CD14-positive monocyte (primary cell): Measurements from ENCODE around the gene CSMD2. TPM values are rescaled to one million over a fixed set of nuclear protein-coding genes. Genes with fewer than 3 reads are reported as not detected.

ENCODE experiments used
- DNase-seq, 3 donors: peaks; one replicate each; pipeline ENCODE4 v3.0.0-alpha.2; 2011 to 2022
- H2AFZ ChIP-seq: 2 replicates; pipeline ENCODE4 v1.6.0; 2012; ENCODE audit warnings: mild to moderate bottlenecking, low read depth, low read length, inconsistent platforms; ENCODE audit not compliant: insufficient read depth, poor library complexity, severe bottlenecking
- H3K27ac ChIP-seq, 2 donors: 1 replicate in 1 of 2; 2 replicates in 1 of 2; pipeline ENCODE4 v1.5.1; 2012 to 2013; ENCODE audit warnings: low read length in 2 of 2, control low read depth in 1 of 2, inconsistent platforms in 1 of 2, low read depth in 1 of 2, mild to moderate bottlenecking in 1 of 2
- H3K27me3 ChIP-seq, 2 donors: one replicate each; pipeline versions ENCODE4 v1.6.0 to v1.6.1; 2011 to 2013; ENCODE audit warnings: low read length in 2 of 2; ENCODE audit not compliant: control insufficient read depth in 2 of 2, insufficient read depth in 2 of 2
- H3K36me3 ChIP-seq, 2 donors: replicated peaks in 1 of 2; 1 replicate in 1 of 2; 2 replicates in 1 of 2; pipeline versions ENCODE4 v1.5.1 to v1.6.1; 2012 to 2013; ENCODE audit warnings: low read length in 2 of 2, control low read depth in 1 of 2, inconsistent platforms in 1 of 2, mild to moderate bottlenecking in 1 of 2; ENCODE audit not compliant: insufficient read depth in 2 of 2, control insufficient read depth in 1 of 2
- H3K4me1 ChIP-seq, 2 donors: 1 replicate in 1 of 2; 2 replicates in 1 of 2; pipeline versions ENCODE4 v1.5.1 to v1.6.1; 2012 to 2013; ENCODE audit warnings: low read length in 2 of 2, control low read depth in 1 of 2, inconsistent platforms in 1 of 2, mild to moderate bottlenecking in 1 of 2, moderate library complexity in 1 of 2; ENCODE audit not compliant: insufficient read depth in 2 of 2, control insufficient read depth in 1 of 2
- H3K4me2 ChIP-seq: replicated peaks from 2 replicates; pipeline ENCODE3; 2012; ENCODE audit warnings: low read length, moderate library complexity, mild to moderate bottlenecking; ENCODE audit not compliant: poor library complexity, severe bottlenecking; ENCODE audit errors: extremely low read depth
- H3K4me3 ChIP-seq, 3 experiments: fragments of 200-600 bp in 1 of 3; sonication (generic) in 1 of 3; replicated peaks in 1 of 3; 1 replicate in 2 of 3; 2 replicates in 1 of 3; pipeline ENCODE4 v1.5.1; 2011 to 2013; ENCODE audit warnings: low read length in 3 of 3, mild to moderate bottlenecking in 3 of 3, control low read depth in 2 of 3, low read depth in 2 of 3, inconsistent platforms in 1 of 3, moderate library complexity in 1 of 3
- H3K79me2 ChIP-seq: 2 replicates; pipeline ENCODE4 v1.6.0; 2012; ENCODE audit warnings: mild to moderate bottlenecking, control low read depth, inconsistent platforms, low read length, moderate library complexity; ENCODE audit not compliant: insufficient read depth
- H3K9ac ChIP-seq: 2 replicates; pipeline ENCODE4 v1.6.0; 2017; ENCODE audit warnings: low read length, mild to moderate bottlenecking; ENCODE audit not compliant: insufficient read depth, poor library complexity, severe bottlenecking
- H3K9me3 ChIP-seq, 2 donors: replicated peaks in 1 of 2; 1 replicate in 1 of 2; 2 replicates in 1 of 2; pipeline versions ENCODE4 v1.5.1 to v1.6.1; 2012 to 2013; ENCODE audit warnings: low read length in 2 of 2, control low read depth in 1 of 2; ENCODE audit not compliant: control insufficient read depth in 1 of 2, insufficient read depth in 1 of 2
- H4K20me1 ChIP-seq: 2 replicates; pipeline ENCODE4 v1.6.0; 2012; ENCODE audit warnings: mild to moderate bottlenecking, low read length, control low read depth, moderate library complexity; ENCODE audit not compliant: insufficient read depth
- H3K27ac Mint-ChIP-seq, 7 donors: one replicate each; pipeline ENCODE4 v1.8.0; 2020; ENCODE audit warnings: mild to moderate bottlenecking in 7 of 7, mixed read lengths in 7 of 7, moderate library complexity in 6 of 7, inconsistent platforms in 2 of 7
- H3K27me3 Mint-ChIP-seq, 3 donors: one replicate each; pipeline ENCODE4 v1.8.0; 2021 to 2022; ENCODE audit warnings: low read depth in 3 of 3, mild to moderate bottlenecking in 3 of 3, mixed read lengths in 3 of 3, moderate library complexity in 3 of 3, inconsistent platforms in 1 of 3
- H3K36me3 Mint-ChIP-seq, 2 donors: one replicate each; pipeline ENCODE4 v1.8.0; 2020; ENCODE audit warnings: mixed read lengths in 2 of 2, inconsistent platforms in 1 of 2, mild to moderate bottlenecking in 1 of 2
- H3K4me1 Mint-ChIP-seq: one replicate; pipeline ENCODE4 v1.8.0; 2020; ENCODE audit warnings: mild to moderate bottlenecking, mixed read lengths
- H3K4me3 Mint-ChIP-seq, 2 donors: one replicate each; pipeline ENCODE4 v1.8.0; 2020; ENCODE audit warnings: mild to moderate bottlenecking in 2 of 2, mixed read lengths in 2 of 2, moderate library complexity in 1 of 2
- H3K9me3 Mint-ChIP-seq, 7 donors: one replicate each; pipeline ENCODE4 v1.8.0; 2020 to 2022; ENCODE audit warnings: mixed read lengths in 7 of 7, mild to moderate bottlenecking in 6 of 7, moderate library complexity in 6 of 7, inconsistent platforms in 2 of 7
- CTCF ChIP-seq: fragments of 200-600 bp; IDR thresholded peaks from one replicate; pipeline ENCODE4 v1.8.0; 2022; ENCODE audit warnings: antibody characterized with exemption, mild to moderate bottlenecking
- whole genome bisulfite sequencing: methylation state at CpG from one replicate; pipeline ENCODE4 v1.1.5; 2013; ENCODE audit warnings: missing lambda C conversion rate; ENCODE audit not compliant: insufficient coverage; 5-methylcytosine and 5-hydroxymethylcytosine counted together
- intact Hi-C, 2 donors: fragments of 100-400 bp; cut with micrococcal nuclease; formaldehyde crosslinking; loops; one replicate each; pipeline versions ENCODE4 v1.15.0 to v1.15.1; 2023
- polyA plus RNA-seq, 3 donors: library from polyadenylated mRNA; depleted of rRNA in 1 of 3; unstranded in 2 of 3; stranded (reverse) in 1 of 3; fragments of 300-500 nt in 2 of 3; fragments of >200 nt in 1 of 3; fragmentation: Illumina TruSeq in 2 of 3; gene quantifications; 1 replicate in 2 of 3; 2 replicates in 1 of 3; pipeline ENCODE4 v1.2.3, GENCODE V29; 2012 to 2021

The CSMD2 gene
- polyA plus RNA-seq, 3 donors: 0.04 TPM; not detected in 2

GRCh38 chr1:33494929-33495328, 670.1 kb downstream of the CSMD2 start:
- Histone ChIP-seq H3K9ac (no peak overlapping the region), H3K4me3 (no peak overlapping the region), H2AFZ (no peak overlapping the region), H3K4me1 (no peaks in the 10 kb centered on the region), H3K79me2 (no peaks in the 10 kb centered on the region), H3K27me3 (no peaks in the 10 kb centered on the region), H4K20me1 (no peaks in the 10 kb centered on the region), H3K27ac (no peak overlapping the region), H3K36me3 (peaks cover 11 to 45% of the 10 kb centered on the region in 2 donors), H3K9me3 (peaks cover 49 to 50% of the 10 kb centered on the region in 2 donors), H3K4me2 (no peak overlapping the region)
- no peak overlapping the region for H3K27ac Mint-ChIP-seq
- peaks cover 0 to 1% (median 0%) of the 10 kb centered on the region in 3 donors for H3K27me3 Mint-ChIP-seq
- no peaks in the 10 kb centered on the region for H3K4me1 Mint-ChIP-seq
- no peak overlapping the region for H3K4me3 Mint-ChIP-seq
- intact Hi-C loops: no loop called here
- no peak for TF ChIP-seq CTCF
- WGBS: no CpG with 5 or more reads among the region's 9 CpGs
- H3K9me3 Mint-ChIP-seq: peaks cover 42 to 65% (median 58%) of the 10 kb centered on the region in 7 donors
- peaks cover 35 to 43% of the 10 kb centered on the region in 2 donors for H3K36me3 Mint-ChIP-seq
- no peak for DNase-seq

- Histone ChIP-seq H3K4me1 (no peaks in the 10 kb centered on the region), H3K4me2 (no peak overlapping the region), H3K27me3 (no peaks in the 10 kb centered on the region), H3K27ac (no peak overlapping the region), H3K9ac (no peak overlapping the region), H3K4me3 (no peak overlapping the region), H4K20me1 (no peaks in the 10 kb centered on the region), H2AFZ (no peak overlapping the region), H3K79me2 (no peaks in the 10 kb centered on the region), H3K36me3 (peaks cover 22 to 44% of the 10 kb centered on the region in 2 donors), H3K9me3 (peaks cover 9 to 22% of the 10 kb centered on the region in 2 donors)
- H3K27me3 Mint-ChIP-seq: no peaks in the 10 kb centered on the region
- intact Hi-C loops: no loop called here
- 100% methylated on average over 2 of the region's 2 CpGs for WGBS
- no peak overlapping the region for H3K4me3 Mint-ChIP-seq
- peaks cover 62 to 71% of the 10 kb centered on the region in 2 donors for H3K36me3 Mint-ChIP-seq
- no peaks in the 10 kb centered on the region for H3K4me1 Mint-ChIP-seq
- peaks cover 15 to 34% (median 26%) of the 10 kb centered on the region in 7 donors for H3K9me3 Mint-ChIP-seq
- no peak for DNase-seq
- H3K27ac Mint-ChIP-seq: no peak overlapping the region
- TF ChIP-seq CTCF: no peak
These were observed 676.4 kb downstream of the CSMD2 start for GRCh38 chr1:33488624-33489023.
